IPS-NIHi11 (cell line): ENCODE data around the gene JKAMP.

ENCODE experiments used
- DNase-seq: peaks from one replicate; pipeline ENCODE4 v3.0.0; 2012; ENCODE audit warnings: mixed read lengths, low spot score

Gene JKAMP

DNA sequence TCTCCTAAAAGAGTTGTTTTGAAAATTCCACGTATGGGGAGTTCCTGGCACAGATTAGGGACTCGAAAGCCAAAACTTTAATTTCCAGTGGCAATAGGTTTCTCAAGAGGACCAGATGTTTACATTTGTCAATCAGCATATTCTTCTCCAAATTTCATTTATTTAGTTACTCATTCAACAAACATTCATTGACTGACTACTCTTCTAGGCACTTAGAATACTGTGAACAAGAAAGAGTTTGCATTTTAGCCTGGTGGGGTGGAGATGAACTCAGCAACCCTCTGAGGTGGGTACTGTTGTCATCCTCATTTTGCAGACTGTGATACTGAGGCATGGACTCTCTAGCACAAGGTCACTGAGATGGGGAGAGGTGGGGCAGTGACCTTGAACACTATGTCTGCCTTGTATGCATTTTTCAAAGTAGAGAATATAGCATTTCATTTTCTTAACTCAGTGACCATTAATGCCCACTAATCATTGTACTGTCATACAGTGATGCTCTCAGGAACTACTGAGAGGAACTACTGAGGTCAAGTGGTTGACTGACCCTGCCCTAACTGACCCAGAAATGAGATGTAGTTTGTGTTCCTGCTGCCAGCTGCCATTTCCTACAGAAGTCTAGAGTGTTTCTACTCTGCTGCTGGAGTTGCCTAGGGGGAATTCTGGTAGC lies 2.3 kb upstream of the JKAMP start:
- DNase-seq: no peak

DNA sequence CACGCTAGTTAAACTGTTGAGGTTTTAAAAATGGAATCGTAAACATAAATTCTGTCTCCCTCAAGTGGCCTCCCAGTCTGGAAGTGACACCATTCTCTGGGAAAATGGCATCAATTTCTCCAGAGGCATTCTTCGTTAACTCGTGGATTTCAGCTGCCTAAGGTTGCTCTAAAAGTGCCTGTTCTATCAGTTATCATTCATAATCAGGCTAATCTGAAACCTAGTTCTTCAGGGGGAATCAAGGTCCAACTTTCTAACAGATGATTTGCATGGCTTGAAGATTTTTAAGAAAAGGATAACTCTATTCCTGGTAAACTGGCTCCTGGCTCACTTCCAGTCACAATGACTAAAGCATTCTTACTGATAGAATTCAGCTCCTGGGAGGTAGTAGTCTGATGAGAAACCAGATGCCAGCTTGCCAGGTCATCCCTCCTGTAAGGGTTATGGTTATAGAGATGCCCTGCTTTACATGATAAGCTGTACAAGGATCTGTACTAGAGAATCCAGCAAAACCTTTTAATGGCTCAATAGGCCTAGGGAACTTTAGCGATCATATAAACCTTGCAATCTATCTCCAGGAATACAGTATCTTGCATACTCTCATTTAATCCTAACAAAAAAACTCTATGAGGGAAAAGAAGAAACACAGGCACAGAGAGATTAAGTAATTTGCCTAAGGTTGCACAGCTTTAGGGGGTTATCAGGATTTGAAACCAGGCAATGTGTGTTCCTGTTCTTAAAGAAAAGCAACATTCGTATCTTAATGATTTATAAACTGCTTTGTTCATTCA lies 1.6 kb upstream of the JKAMP start:
- no peak for DNase-seq

- DNase-seq: no peak
Observed at GRCh38 chr14:59483363-59483762, 954 bp upstream of the JKAMP start.

DNA sequence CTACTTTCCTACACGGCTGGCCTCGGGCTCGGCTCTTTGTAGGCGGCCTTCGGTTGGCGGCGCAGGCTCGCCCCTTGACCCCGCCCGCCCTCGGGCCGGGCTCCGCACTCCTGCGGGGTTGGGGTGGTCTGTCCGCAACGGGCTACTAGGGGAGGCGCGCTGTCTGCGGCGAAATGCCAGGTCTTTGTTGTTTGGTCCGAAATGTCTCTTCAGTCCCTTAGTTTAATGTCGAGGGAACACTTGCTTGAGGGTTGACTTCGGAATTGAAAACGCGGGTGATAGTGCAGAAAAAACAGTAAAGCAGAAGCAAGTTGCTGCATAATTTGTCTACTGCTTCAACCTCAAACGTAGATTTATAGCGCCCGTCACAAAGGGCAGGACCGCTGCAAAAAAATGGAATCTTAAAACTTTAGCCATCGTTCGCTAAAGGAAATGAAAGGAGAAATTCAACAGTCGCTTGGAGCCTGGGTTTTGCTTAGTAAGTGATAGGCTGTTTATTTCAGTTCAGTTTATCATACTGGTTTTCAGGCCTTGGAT lies 390 bp downstream of the JKAMP start:
- no peak for DNase-seq

- no peak for DNase-seq
Observed at GRCh38 chr14:59490756-59491155, 6.4 kb downstream of the JKAMP start.

- no peak for DNase-seq
Observed at GRCh38 chr14:59492384-59492783, 8.1 kb downstream of the JKAMP start.

DNA sequence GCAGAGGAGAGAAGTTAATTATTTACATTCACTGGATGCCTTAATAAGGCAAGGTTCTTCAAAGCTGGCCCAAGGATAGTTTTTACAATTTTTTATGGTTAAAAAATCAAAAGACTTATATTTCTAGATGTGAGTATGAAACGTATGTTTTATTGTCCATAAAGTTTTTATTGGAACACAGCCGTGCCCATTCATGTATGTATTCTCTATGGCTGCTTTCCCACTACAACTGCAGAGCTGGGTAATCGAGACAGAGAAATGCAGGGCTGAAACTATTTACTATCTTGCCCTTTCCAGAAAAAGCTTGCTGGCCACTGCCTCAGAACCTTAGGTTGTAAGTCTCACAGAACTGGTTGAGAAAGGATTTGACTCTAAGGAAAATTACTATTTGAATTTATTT lies 16.4 kb downstream of the JKAMP start:
- no peak for DNase-seq

DNA sequence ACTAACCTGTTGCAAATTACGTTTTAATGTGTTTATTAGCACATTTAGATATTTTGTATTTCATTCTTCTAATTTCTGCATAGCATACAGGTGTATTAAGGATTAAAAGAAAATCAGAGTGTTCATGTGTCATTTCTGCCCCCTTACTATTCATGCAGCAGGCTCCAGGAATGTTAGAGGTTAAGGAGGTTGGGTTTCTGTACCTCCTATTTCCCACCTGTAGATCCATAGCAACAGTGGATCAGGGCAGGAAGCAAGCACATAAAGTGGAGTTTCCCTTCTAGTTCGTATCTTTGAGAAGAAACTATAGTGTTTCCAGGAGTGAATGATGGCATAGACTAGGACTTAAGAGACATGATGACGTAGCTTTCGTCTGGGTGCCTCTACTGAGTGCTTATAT lies 18.9 kb downstream of the JKAMP start:
- DNase-seq: no peak

DNA sequence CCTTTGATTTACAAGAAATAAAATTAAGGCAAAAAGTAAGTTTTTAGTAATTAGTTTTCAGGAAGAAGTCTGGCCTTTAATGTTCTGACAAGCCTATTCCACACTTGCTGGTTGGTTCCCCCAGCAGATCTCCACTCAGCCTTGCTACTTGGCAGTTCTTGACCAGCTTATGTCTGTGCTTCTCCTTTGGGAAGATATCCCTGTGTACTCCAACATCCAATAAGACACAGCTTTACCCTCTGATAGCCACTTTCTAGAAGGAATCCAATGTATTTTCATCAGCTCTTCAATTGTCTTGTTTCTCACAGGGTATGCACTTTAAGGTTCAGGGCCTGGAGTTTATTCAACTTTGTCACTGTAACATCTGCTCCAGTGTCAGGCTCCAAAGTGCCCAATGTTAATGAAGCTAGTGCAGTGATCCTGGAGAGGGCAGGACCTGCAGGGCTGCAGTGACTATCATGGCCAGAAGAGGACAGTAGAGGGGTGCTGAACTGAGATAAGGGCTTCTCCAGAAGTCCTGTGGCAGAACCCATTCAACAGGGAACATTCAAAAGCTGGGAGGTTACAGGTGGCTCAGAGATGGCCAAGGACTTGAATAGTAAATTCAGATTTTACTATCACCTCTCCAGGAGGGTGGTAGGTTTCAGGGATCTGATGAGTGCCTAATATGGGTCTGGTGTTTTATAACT lies 22.9 kb downstream of the JKAMP start:
- peak; percentile 74 for DNase-seq

DNA sequence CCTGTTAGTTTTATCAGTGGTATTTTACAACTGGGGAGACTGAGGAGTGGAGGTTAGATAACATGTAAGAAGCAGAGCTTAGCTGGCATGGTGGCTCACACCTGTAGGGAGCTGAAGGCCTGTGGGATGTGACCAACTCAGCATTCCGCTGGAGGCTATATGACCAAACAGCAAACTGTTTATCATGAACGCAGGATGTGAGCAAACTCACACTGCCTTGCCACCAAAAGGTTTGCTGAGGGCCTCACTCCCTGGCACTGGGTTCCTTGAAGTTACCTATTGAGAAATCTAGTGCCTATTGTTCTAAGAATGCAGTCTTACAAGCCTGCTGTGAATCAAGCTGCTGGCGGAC lies 23.4 kb downstream of the JKAMP start:
- no peak for DNase-seq

DNA sequence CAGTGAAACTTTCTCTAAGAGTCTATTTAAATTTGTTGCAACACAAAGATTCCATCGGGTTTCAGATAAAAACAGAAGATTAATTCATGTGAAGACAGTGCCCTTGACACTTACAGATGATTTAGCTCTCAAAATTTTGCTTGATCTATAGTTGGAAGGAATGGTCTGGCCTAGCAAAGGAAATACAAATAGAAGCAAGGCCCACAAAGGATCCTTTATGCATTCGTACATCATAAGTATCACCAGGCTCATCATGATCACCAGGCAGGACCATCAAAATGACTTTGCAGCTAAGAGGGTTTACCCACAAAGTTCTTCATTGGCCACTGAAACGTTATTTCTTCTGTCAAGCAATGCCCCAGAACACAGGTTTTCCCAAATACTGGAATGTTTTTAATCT lies 24.8 kb downstream of the JKAMP start:
- DNase-seq: no peak

DNA sequence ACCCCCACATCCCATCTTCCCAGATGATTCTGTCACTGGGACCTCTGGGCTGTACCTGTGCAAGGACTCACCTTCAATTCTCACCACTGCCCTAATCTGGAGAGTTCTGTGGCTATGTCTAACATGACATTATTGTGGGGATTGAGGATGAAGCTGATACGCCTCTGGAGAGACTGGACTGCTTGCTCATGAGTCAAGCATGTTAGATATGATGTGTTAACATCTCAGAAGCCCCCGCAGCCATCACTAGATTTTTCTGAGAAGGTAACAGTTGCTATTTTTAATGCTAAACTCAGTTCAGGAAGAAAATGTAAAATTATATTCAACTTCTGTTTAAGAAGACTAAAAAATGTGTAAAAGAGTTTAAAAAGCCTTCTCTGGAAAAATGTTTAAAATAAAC lies 25.7 kb downstream of the JKAMP start:
- DNase-seq: no peak

DNA sequence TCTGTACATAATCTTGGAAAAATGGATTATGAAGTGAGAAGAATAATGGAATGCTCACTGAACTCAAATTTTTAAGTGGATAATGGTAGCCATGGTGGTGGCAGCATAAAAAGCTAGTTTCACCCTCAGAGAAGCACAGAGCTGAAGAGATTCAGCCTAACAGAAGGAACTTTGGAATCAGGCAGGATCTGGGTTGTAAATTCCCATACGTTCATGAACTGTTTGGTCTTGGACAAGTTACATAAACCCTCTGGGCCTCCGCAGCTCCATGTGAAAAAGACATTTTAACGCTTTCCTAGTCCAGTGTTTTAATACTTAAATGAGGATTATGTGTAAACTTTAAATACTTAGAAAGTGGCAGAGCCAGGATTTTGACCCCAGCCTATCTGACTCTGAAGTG lies 26.6 kb downstream of the JKAMP start:
- no peak for DNase-seq

GRCh38 chr14:59511916-59512575 lies 27.7 kb downstream of the JKAMP start:
- peak; percentile 78 for DNase-seq

DNA sequence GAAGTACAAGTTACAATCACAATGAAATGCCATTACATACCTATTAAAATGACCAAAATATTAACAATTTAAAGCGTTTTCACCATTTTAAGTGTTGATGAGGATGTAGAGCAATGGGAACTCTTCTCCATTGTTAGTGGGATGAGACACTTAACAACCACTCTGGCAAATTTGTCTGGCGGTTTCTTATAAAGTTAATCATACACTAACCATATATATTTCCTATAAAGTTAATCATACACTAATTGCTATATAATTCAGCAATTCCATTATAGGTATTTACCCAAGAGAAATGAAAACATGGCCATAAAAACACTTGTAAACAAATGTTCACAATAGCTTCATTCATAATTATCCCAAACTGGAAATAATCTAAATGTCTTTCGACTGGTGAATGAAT lies 35.9 kb downstream of the JKAMP start:
- no peak for DNase-seq

- no peak for DNase-seq
Observed at GRCh38 chr14:59529189-59529588, 44.9 kb downstream of the JKAMP start.

- DNase-seq: no peak
Observed at GRCh38 chr14:59530349-59530748, 46.0 kb downstream of the JKAMP start.

DNA sequence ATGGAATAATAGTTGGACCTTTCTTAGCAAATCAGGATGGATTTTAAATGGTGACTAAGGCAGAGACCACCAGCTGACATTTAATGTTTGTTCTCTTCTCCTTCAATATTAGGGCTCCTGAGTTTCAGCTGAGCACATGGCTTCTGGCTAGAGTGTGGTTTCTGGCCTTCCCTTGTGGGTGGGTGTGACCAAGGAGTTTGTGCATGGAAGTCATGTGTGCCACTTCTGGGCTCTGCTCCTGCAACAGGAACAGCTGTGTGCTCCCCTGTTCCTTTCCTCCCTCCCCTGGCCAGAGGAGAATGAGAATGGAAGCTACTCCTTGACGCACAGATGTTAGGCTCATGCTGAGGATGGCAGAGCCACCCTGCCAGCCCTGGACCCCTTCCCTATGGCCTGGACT lies 48.1 kb downstream of the JKAMP start:
- no peak for DNase-seq

GRCh38 chr14:59534361-59534987 lies 50.2 kb downstream of the JKAMP start:
- no peak for DNase-seq

DNA sequence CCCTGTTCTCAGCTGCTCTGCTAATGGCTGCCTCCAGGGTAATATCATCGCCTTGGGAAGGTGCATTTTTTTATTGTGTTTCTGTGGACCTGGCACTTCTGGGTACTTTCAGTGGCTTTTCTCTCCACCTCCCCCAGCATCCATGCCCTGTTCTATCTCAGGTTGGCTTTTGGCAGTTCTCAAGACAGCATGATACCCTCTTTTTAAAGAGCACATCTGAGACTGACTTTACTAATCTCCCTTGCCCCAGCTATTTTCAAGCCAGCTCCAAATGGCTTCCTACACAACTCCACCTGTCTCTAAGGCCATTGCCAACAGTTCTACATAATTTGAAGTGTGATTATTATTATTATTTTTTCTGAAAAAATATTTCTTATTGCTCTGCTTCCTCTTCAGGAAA lies 53.2 kb downstream of the JKAMP start:
- no peak for DNase-seq

GRCh38 chr14:59538936-59539335 lies 54.6 kb downstream of the JKAMP start:
- no peak for DNase-seq

GRCh38 chr14:59540852-59541251 lies 56.5 kb downstream of the JKAMP start:
- DNase-seq: no peak
